ENCODE measurements around the gene NLK. TPM values are rescaled to one million over a fixed set of nuclear protein-coding genes. Genes with fewer than 3 reads are reported as not detected.

The NLK gene
- total RNA-seq, 2 donors from 2014 or later: 15.5 to 30.1 TPM

- no peak overlapping the region for H3K4me3 ChIP-seq
- ATAC-seq (no peak), DNase-seq (no peak)
- no peaks in the 10 kb centered on the region for H3K9me3 ChIP-seq
- H3K27me3 ChIP-seq: no peaks in the 10 kb centered on the region
- peak overlapping the region in 3 of 4 donors; percentile 47 to 71 (median 54) for H3K27ac ChIP-seq
- WGBS, 2 donors: 16% methylated on average over 1 of the region's 1 CpG
- peaks cover 43% of the 10 kb centered on the region for H3K4me1 ChIP-seq
- no peak for TF ChIP-seq POLR2A (IDR thresholded peaks at IDR 0.05)
- TF ChIP-seq CTCF (IDR thresholded peaks at IDR 0.05): no peak
- no peaks in the 10 kb centered on the region for H3K36me3 ChIP-seq (replicated peaks in 1 of 2; ENCODE audit: insufficient read depth in 1 of 2, low read depth in 2 of 2)
- intact Hi-C loops (cut with DNase I): no loop called here
These were observed 75.9 kb downstream of the NLK start for GRCh38 chr17:28118362-28118761.

- H3K9me3 ChIP-seq: no peaks in the 10 kb centered on the region
- peak overlapping the region in 3 of 4 donors; percentile 47 to 71 (median 54) for H3K27ac ChIP-seq
- TF ChIP-seq CTCF (IDR thresholded peaks at IDR 0.05): no peak
- H3K27me3 ChIP-seq: no peaks in the 10 kb centered on the region
- intact Hi-C loops (cut with DNase I): no loop called here
- ATAC-seq (peak; percentile 59), DNase-seq (no peak)
- 36 to 51% methylated on average over 2 of the region's 2 CpGs for whole genome bisulfite sequencing, 2 donors
- no peaks in the 10 kb centered on the region for H3K36me3 ChIP-seq (replicated peaks in 1 of 2; ENCODE audit: insufficient read depth in 1 of 2, low read depth in 2 of 2)
- H3K4me3 ChIP-seq: no peak overlapping the region
- peaks cover 42% of the 10 kb centered on the region for H3K4me1 ChIP-seq
These were observed 76.6 kb downstream of the NLK start for GRCh38 chr17:28119046-28119445.

GRCh38 chr17:28119560-28119959 is 77.1 kb downstream of the NLK start:
- H3K27ac ChIP-seq: peak overlapping the region in 2 of 4 donors; percentile 47 to 71
- peaks cover 46% of the 10 kb centered on the region for H3K4me1 ChIP-seq
- DNase-seq (no peak), ATAC-seq (no peak)
- no peaks in the 10 kb centered on the region for H3K36me3 ChIP-seq (replicated peaks in 1 of 2; ENCODE audit: insufficient read depth in 1 of 2, low read depth in 2 of 2)
- intact Hi-C loops (cut with DNase I): no loop called here
- H3K9me3 ChIP-seq: no peaks in the 10 kb centered on the region
- no peaks in the 10 kb centered on the region for H3K27me3 ChIP-seq
- TF ChIP-seq CTCF (IDR thresholded peaks at IDR 0.05): no peak
- no peak for TF ChIP-seq POLR2A (IDR thresholded peaks at IDR 0.05)
- 25 to 37% methylated on average over 2 of the region's 2 CpGs for WGBS, 2 donors
- no peak overlapping the region for H3K4me3 ChIP-seq

GRCh38 chr17:28120766-28121165 is 78.3 kb downstream of the NLK start:
- ATAC-seq (no peak), DNase-seq (no peak)
- intact Hi-C loops (cut with DNase I): no loop called here
- H3K9me3 ChIP-seq: no peaks in the 10 kb centered on the region
- no peaks in the 10 kb centered on the region for H3K27me3 ChIP-seq
- H3K36me3 ChIP-seq (replicated peaks in 1 of 2; ENCODE audit: insufficient read depth in 1 of 2, low read depth in 2 of 2): no peaks in the 10 kb centered on the region
- H3K4me1 ChIP-seq: peaks cover 58% of the 10 kb centered on the region
- WGBS, 2 donors: 37 to 43% methylated on average over 1 of the region's 1 CpG
- peak overlapping the region in 1 of 4 donors; percentile 71 for H3K27ac ChIP-seq
- TF ChIP-seq POLR2A (IDR thresholded peaks at IDR 0.05) (no peak), CTCF (IDR thresholded peaks at IDR 0.05) (no peak)
- no peak overlapping the region for H3K4me3 ChIP-seq

- TF ChIP-seq POLR2A (IDR thresholded peaks at IDR 0.05) (no peak), CTCF (IDR thresholded peaks at IDR 0.05) (no peak)
- ATAC-seq (peak; percentile 70), DNase-seq (no peak)
- Histone ChIP-seq H3K27me3 (no peaks in the 10 kb centered on the region), H3K4me1 (peaks cover 37% of the 10 kb centered on the region), H3K9me3 (no peaks in the 10 kb centered on the region), H3K36me3 (replicated peaks in 1 of 2; ENCODE audit: insufficient read depth in 1 of 2, low read depth in 2 of 2) (no peaks in the 10 kb centered on the region), H3K27ac (peak overlapping the region in 2 of 4 donors; percentile 22 to 64), H3K4me3 (no peak overlapping the region)
- 53 to 64% methylated on average over 1 of the region's 1 CpG for WGBS, 2 donors
- intact Hi-C loops (cut with DNase I): no loop called here
These were observed 82.5 kb downstream of the NLK start for GRCh38 chr17:28124962-28125361.

All from body of pancreas (tissue), 4 donors.